ENCODE data around the gene CDC42BPG. TPM values are rescaled to one million over a fixed set of nuclear protein-coding genes. Genes with fewer than 3 reads are reported as not detected.

The CDC42BPG gene
- total and polyA plus RNA-seq, 2 donors (not counting 1 experiment from before 2014, with no cell fraction given): 0.03 to 0.33 TPM

- Histone ChIP-seq H4K20me1 (ENCODE audit: control insufficient read depth, extremely low read depth, insufficient read depth, low read length) (no peaks in the 10 kb centered on the region), H3K27ac (ENCODE audit: insufficient read depth, low read length) (no peak overlapping the region), H3K9ac (ENCODE audit: insufficient read depth, low read length) (no peak overlapping the region), H3K36me3 (ENCODE audit: control insufficient read depth, insufficient read depth, low read length) (peaks cover 6% of the 10 kb centered on the region), H3K79me2 (ENCODE audit: control insufficient read depth, insufficient read depth, low read length) (no peaks in the 10 kb centered on the region), H3K9me3 (ENCODE audit: control insufficient read depth, insufficient read depth, low read depth, low read length) (no peaks in the 10 kb centered on the region), H3K4me3 (replicated peaks in 1 of 4; ENCODE audit: control extremely low read depth in 1 of 4, insufficient read depth in 1 of 4, low read depth in 3 of 4, low read length in 4 of 4) (peak overlapping the region; percentile 41 to 57 (median 47)), H3K4me2 (ENCODE audit: extremely low read depth, insufficient read depth, low read length) (peak overlapping the region; percentile 66), H3K4me1 (ENCODE audit: control insufficient read depth, extremely low read depth, insufficient read depth, low read length) (peaks cover 6% of the 10 kb centered on the region), H3K27me3 (ENCODE audit: control insufficient read depth, insufficient read depth, low read length) (no peaks in the 10 kb centered on the region), H2AFZ (ENCODE audit: low read length) (no peak overlapping the region)
- TF ChIP-seq CTCF (conservative IDR thresholded peaks at IDR 0.05 in 1 of 2, IDR thresholded peaks at IDR 0.05 in 1 of 2; ENCODE audit: low read depth in 1 of 2, low read length in 2 of 2) (no peak), EZH2 (IDR thresholded peaks at IDR 0.05; ENCODE audit: low read length, missing control alignments) (no peak)
- no peak for DNase-seq (ENCODE audit: low read depth in 2 of 2)
These were observed 41.9 kb downstream of the CDC42BPG start for GRCh38 chr11:64802370-64803157.

GRCh38 chr11:64801561-64802369 lies 42.7 kb downstream of the CDC42BPG start:
- peak overlapping the region in 1 of 4 experiments; percentile 57 for H3K4me3 ChIP-seq (replicated peaks in 1 of 4; ENCODE audit: control extremely low read depth in 1 of 4, insufficient read depth in 1 of 4, low read depth in 3 of 4, low read length in 4 of 4)
- no peaks in the 10 kb centered on the region for H3K27me3 ChIP-seq (ENCODE audit: control insufficient read depth, insufficient read depth, low read length)
- no peaks in the 10 kb centered on the region for H3K79me2 ChIP-seq (ENCODE audit: control insufficient read depth, insufficient read depth, low read length)
- H3K9ac ChIP-seq (ENCODE audit: insufficient read depth, low read length): no peak overlapping the region
- DNase-seq (ENCODE audit: low read depth in 2 of 2): no peak
- no peaks in the 10 kb centered on the region for H4K20me1 ChIP-seq (ENCODE audit: control insufficient read depth, extremely low read depth, insufficient read depth, low read length)
- peaks cover 9% of the 10 kb centered on the region for H3K36me3 ChIP-seq (ENCODE audit: control insufficient read depth, insufficient read depth, low read length)
- TF ChIP-seq EZH2 (IDR thresholded peaks at IDR 0.05; ENCODE audit: low read length, missing control alignments): no peak
- TF ChIP-seq CTCF (conservative IDR thresholded peaks at IDR 0.05 in 1 of 2, IDR thresholded peaks at IDR 0.05 in 1 of 2; ENCODE audit: low read depth in 1 of 2, low read length in 2 of 2): no peak
- no peak overlapping the region for H3K4me2 ChIP-seq (ENCODE audit: extremely low read depth, insufficient read depth, low read length)
- H2AFZ ChIP-seq (ENCODE audit: low read length): no peak overlapping the region
- H3K4me1 ChIP-seq (ENCODE audit: control insufficient read depth, extremely low read depth, insufficient read depth, low read length): peaks cover 6% of the 10 kb centered on the region
- H3K27ac ChIP-seq (ENCODE audit: insufficient read depth, low read length): no peak overlapping the region
- no peaks in the 10 kb centered on the region for H3K9me3 ChIP-seq (ENCODE audit: control insufficient read depth, insufficient read depth, low read depth, low read length)

GRCh38 chr11:64801158-64801464 lies 43.3 kb downstream of the CDC42BPG start:
- H3K4me2 ChIP-seq (ENCODE audit: extremely low read depth, insufficient read depth, low read length): no peak overlapping the region
- TF ChIP-seq CTCF (conservative IDR thresholded peaks at IDR 0.05 in 1 of 2, IDR thresholded peaks at IDR 0.05 in 1 of 2; ENCODE audit: low read depth in 1 of 2, low read length in 2 of 2): no peak
- TF ChIP-seq EZH2 (IDR thresholded peaks at IDR 0.05; ENCODE audit: low read length, missing control alignments): no peak
- no peak for DNase-seq (ENCODE audit: low read depth in 2 of 2)
- no peak overlapping the region for H3K4me3 ChIP-seq (replicated peaks in 1 of 4; ENCODE audit: control extremely low read depth in 1 of 4, insufficient read depth in 1 of 4, low read depth in 3 of 4, low read length in 4 of 4)
- no peak overlapping the region for H3K9ac ChIP-seq (ENCODE audit: insufficient read depth, low read length)
- H3K27ac ChIP-seq (ENCODE audit: insufficient read depth, low read length): no peak overlapping the region
- H3K4me1 ChIP-seq (ENCODE audit: control insufficient read depth, extremely low read depth, insufficient read depth, low read length): peaks cover 6% of the 10 kb centered on the region
- H3K9me3 ChIP-seq (ENCODE audit: control insufficient read depth, insufficient read depth, low read depth, low read length): no peaks in the 10 kb centered on the region
- H3K79me2 ChIP-seq (ENCODE audit: control insufficient read depth, insufficient read depth, low read length): no peaks in the 10 kb centered on the region
- H3K27me3 ChIP-seq (ENCODE audit: control insufficient read depth, insufficient read depth, low read length): no peaks in the 10 kb centered on the region
- no peak overlapping the region for H2AFZ ChIP-seq (ENCODE audit: low read length)
- H4K20me1 ChIP-seq (ENCODE audit: control insufficient read depth, extremely low read depth, insufficient read depth, low read length): no peaks in the 10 kb centered on the region
- H3K36me3 ChIP-seq (ENCODE audit: control insufficient read depth, insufficient read depth, low read length): peaks cover 9% of the 10 kb centered on the region
